Measurements from ENCODE around the gene MRPL37.
A peak's percentile ranks its signal among the peaks of the same experiment; 100 is the strongest.
"Not testable (repeated sequence)": the region's sequence is repeated elsewhere in the genome, so short reads cannot be mapped to it uniquely, and the experiment has no call there.

Gene MRPL37

GRCh38 chr1:54172614-54173599 is 27.1 kb upstream of the MRPL37 start:
- peak; percentile 38 for DNase-seq

GRCh38 chr1:54173681-54174080 is 26.3 kb upstream of the MRPL37 start:
- no peak for DNase-seq

- no peak for DNase-seq
Observed at GRCh38 chr1:54174106-54174505, 25.9 kb upstream of the MRPL37 start.

- no peak for DNase-seq
Observed at GRCh38 chr1:54176621-54177327, 23.2 kb upstream of the MRPL37 start.

- no peak for DNase-seq
Observed at GRCh38 chr1:54177726-54178125, 22.2 kb upstream of the MRPL37 start.

- no peak for DNase-seq
Observed at GRCh38 chr1:54178296-54179070, 21.5 kb upstream of the MRPL37 start.

- no peak for DNase-seq
Observed at GRCh38 chr1:54180701-54181360, 19.1 kb upstream of the MRPL37 start.

- no peak for DNase-seq
Observed at GRCh38 chr1:54186056-54186455, 13.9 kb upstream of the MRPL37 start.

- no peak for DNase-seq
Observed at GRCh38 chr1:54188291-54188690, 11.7 kb upstream of the MRPL37 start.

- DNase-seq: no peak
Observed at GRCh38 chr1:54190526-54190925, 9.4 kb upstream of the MRPL37 start.

GRCh38 chr1:54191525-54191924 is 8.4 kb upstream of the MRPL37 start:
- DNase-seq: no peak

GRCh38 chr1:54193453-54193852 is 6.5 kb upstream of the MRPL37 start:
- no peak for DNase-seq

- no peak for DNase-seq
Observed at GRCh38 chr1:54199151-54199764, 709 bp upstream of the MRPL37 start.

- no peak for DNase-seq
Observed at GRCh38 chr1:54200519-54200997, 591 bp downstream of the MRPL37 start.

GRCh38 chr1:54204199-54204598 is 4.2 kb downstream of the MRPL37 start:
- no peak for DNase-seq

- no peak for DNase-seq
Observed at GRCh38 chr1:54207287-54207686, 7.3 kb downstream of the MRPL37 start.

GRCh38 chr1:54207896-54208295 is 7.9 kb downstream of the MRPL37 start:
- DNase-seq: not testable (repeated sequence)

GRCh38 chr1:54212872-54213271 is 12.9 kb downstream of the MRPL37 start:
- DNase-seq: no peak

GRCh38 chr1:54215523-54215922 is 15.6 kb downstream of the MRPL37 start:
- DNase-seq: no peak

- no peak for DNase-seq
Observed at GRCh38 chr1:54218883-54219687, 19.1 kb downstream of the MRPL37 start.

- DNase-seq: no peak
Observed at GRCh38 chr1:54219688-54220003, 19.7 kb downstream of the MRPL37 start.
